DOHH2 (cell line): ENCODE measurements around the gene ENO4.

ENCODE experiments used
- H3F3A ChIP-seq: fragments of 200-600 bp; sonication (generic), shearing (Covaris generic); 2 replicates; pipeline ENCODE4 v1.6.0; 2016; ENCODE audit warnings: antibody characterized with exemption, mild to moderate bottlenecking; ENCODE audit not compliant: control insufficient read depth, insufficient read depth
- H3K27ac ChIP-seq: fragments of 200-600 bp; sonication (generic); 2 replicates; pipeline ENCODE4 v1.5.1; 2014; ENCODE audit warnings: low read depth, mild to moderate bottlenecking, low read length, moderate library complexity
- H3K27me3 ChIP-seq: fragments of 200-600 bp; sonication (generic); 2 replicates; pipeline ENCODE4 v1.6.1; 2014; ENCODE audit warnings: mild to moderate bottlenecking, low read length, mixed read lengths; ENCODE audit not compliant: control insufficient read depth
- H3K36me3 ChIP-seq: fragments of 200-600 bp; sonication (generic); 2 replicates; pipeline ENCODE4 v1.6.1; 2014; ENCODE audit warnings: mild to moderate bottlenecking, low read length, moderate library complexity, mixed read lengths; ENCODE audit not compliant: control insufficient read depth
- H3K4me1 ChIP-seq: fragments of 200-600 bp; sonication (generic); 2 replicates; pipeline ENCODE4 v1.6.1; 2014; ENCODE audit warnings: mild to moderate bottlenecking, low read length, mixed read lengths; ENCODE audit not compliant: control insufficient read depth
- H3K4me2 ChIP-seq: fragments of 200-600 bp; sonication (generic); 2 replicates; pipeline ENCODE4 v1.6.0; 2014; ENCODE audit warnings: mild to moderate bottlenecking, low read length, moderate library complexity
- H3K4me3 ChIP-seq: fragments of 200-600 bp; sonication (generic); 2 replicates; pipeline ENCODE4 v1.5.1; 2014; ENCODE audit warnings: mild to moderate bottlenecking, low read length, mixed read lengths
- H3K79me2 ChIP-seq: fragments of 200-600 bp; sonication (generic); 2 replicates; pipeline ENCODE4 v1.6.1; 2014; ENCODE audit warnings: mild to moderate bottlenecking, low read length, mixed read lengths; ENCODE audit not compliant: control insufficient read depth
- H3K9me2 ChIP-seq: fragments of 200-600 bp; sonication (generic); replicated peaks from 2 replicates; pipeline ENCODE4 v1.6.1; 2014; ENCODE audit warnings: mild to moderate bottlenecking, low read length, mixed read lengths; ENCODE audit not compliant: control insufficient read depth
- H3K9me3 ChIP-seq: fragments of 200-600 bp; sonication (generic); 2 replicates; pipeline ENCODE4 v1.6.1; 2014; ENCODE audit warnings: antibody characterized with exemption, low read length, mixed read lengths; ENCODE audit not compliant: control insufficient read depth, insufficient read depth
- H4K20me1 ChIP-seq: fragments of 200-600 bp; sonication (generic); 2 replicates; pipeline ENCODE4 v1.6.0; 2014; ENCODE audit warnings: low read depth, mild to moderate bottlenecking, antibody characterized with exemption, low read length, moderate library complexity; ENCODE audit not compliant: control insufficient read depth, insufficient read depth
- EZH2phosphoT487 ChIP-seq: fragments of 200-600 bp; sonication (generic); IDR thresholded peaks from 2 replicates; pipeline ENCODE4 v1.6.1; 2017; ENCODE audit warnings: borderline replicate concordance, mild to moderate bottlenecking, antibody characterized with exemption, low read length, moderate library complexity, mixed read lengths
- TF ChIP-seq, protein P1 (sequence below): fragments of 200-600 bp; sonication (generic); IDR thresholded peaks from one replicate; pipeline ENCODE4 v1.5.1; 2014; ENCODE audit warnings: antibody characterized with exemption, mild to moderate bottlenecking, low read depth, low read length; ENCODE audit not compliant: poor library complexity, severe bottlenecking

Gene ENO4

DNA sequence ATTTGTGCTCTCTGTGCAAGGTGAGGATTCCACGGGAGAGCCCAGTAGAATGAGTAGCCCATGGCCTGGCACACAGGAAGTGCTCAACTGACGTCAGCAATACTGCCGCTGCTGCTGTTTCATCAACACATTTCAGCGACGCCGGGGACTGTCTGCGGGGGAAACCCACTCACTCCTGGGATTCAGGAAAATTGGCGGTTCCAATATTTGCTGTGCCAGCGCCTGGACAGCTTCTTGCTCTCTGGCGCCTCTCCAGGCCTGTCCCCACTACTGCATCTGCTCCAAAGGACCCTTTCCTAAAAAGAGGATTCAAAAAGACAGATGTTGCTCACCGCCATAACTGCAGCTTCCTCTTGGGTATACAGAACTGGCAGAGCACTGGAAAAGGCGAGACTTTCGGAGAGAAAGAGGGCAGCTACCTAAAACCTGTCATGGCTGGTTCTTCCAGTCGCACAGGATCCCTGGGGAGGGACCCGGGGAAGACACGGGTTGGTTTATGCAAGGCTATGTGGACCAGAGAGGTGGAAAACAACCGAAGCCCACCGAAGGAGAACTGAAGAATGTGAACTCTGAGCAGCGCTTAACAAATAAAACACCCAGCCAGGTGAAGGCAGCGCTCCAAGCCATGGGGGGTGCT is 39.7 kb upstream of the ENO4 start:
- H3K4me1 ChIP-seq, result no peaks in the 10 kb centered on the region
- peaks cover 4% of the 10 kb centered on the region for H3K27me3 ChIP-seq
- no peaks in the 10 kb centered on the region for H4K20me1 ChIP-seq
- no peaks in the 10 kb centered on the region for H3K36me3 ChIP-seq
- no peak overlapping the region for H3K4me3 ChIP-seq
- no peak overlapping the region for H3K27ac ChIP-seq
- no peaks in the 10 kb centered on the region for H3F3A ChIP-seq
- no peak overlapping the region for H3K4me2 ChIP-seq
- TF ChIP-seq, protein P1, sequence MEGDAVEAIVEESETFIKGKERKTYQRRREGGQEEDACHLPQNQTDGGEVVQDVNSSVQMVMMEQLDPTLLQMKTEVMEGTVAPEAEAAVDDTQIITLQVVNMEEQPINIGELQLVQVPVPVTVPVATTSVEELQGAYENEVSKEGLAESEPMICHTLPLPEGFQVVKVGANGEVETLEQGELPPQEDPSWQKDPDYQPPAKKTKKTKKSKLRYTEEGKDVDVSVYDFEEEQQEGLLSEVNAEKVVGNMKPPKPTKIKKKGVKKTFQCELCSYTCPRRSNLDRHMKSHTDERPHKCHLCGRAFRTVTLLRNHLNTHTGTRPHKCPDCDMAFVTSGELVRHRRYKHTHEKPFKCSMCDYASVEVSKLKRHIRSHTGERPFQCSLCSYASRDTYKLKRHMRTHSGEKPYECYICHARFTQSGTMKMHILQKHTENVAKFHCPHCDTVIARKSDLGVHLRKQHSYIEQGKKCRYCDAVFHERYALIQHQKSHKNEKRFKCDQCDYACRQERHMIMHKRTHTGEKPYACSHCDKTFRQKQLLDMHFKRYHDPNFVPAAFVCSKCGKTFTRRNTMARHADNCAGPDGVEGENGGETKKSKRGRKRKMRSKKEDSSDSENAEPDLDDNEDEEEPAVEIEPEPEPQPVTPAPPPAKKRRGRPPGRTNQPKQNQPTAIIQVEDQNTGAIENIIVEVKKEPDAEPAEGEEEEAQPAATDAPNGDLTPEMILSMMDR, result peak; percentile 34
- no peak for TF ChIP-seq EZH2phosphoT487
- no peaks in the 10 kb centered on the region for H3K9me2 ChIP-seq
- no peaks in the 10 kb centered on the region for H3K9me3 ChIP-seq
- H3K79me2 ChIP-seq, result no peaks in the 10 kb centered on the region

DNA sequence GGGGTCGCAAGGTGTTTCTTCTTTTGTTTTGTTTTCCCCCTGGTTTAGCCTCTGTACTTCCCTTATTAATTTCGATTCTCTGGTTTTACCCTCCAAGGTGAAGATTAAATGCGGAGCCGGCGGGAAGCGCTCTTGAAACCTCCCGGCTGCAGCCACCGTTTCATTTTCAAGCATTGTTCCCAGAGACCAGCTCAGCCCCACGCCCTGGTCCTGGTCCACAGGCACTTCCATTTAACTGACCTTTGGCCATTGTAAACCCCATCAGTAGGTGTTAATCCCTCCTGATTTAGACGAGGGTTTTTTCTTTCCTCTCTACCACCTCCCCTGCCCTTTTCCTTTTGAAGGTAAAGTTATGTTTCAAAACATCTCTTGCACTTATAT is 39.2 kb upstream of the ENO4 start:
- H3K4me3 ChIP-seq, result no peak overlapping the region

DNA sequence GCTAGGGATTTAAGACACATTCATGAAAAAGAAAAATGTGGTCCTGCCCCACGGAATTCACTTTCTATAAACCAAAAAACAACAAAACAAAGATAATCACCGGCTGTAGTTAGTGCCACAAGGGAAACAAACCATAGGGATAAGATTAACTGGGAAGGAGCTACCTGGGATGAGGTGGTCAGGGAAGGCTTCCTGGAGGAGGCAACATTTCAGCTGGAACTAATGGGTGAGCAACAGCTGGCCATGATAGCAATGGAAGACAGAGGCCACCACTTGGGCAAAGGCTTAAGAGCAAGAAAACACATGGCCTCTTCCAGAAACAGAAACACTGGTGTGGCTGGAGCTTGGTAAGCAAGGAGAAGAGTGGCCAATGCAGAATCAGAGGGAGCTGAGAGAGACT is 38.4 kb upstream of the ENO4 start:
- Histone ChIP-seq H3K4me2 (no peak overlapping the region), H3K9me3 (no peaks in the 10 kb centered on the region), H3K9me2 (no peaks in the 10 kb centered on the region), H3K4me3 (no peak overlapping the region), H4K20me1 (no peaks in the 10 kb centered on the region), H3K27me3 (peaks cover 10% of the 10 kb centered on the region), H3K27ac (no peak overlapping the region), H3K4me1 (peaks cover 5% of the 10 kb centered on the region), H3F3A (no peaks in the 10 kb centered on the region), H3K79me2 (no peaks in the 10 kb centered on the region), H3K36me3 (no peaks in the 10 kb centered on the region)
- TF ChIP-seq, protein P1, result no peak
- no peak for TF ChIP-seq EZH2phosphoT487

More for the DNA sequence above, 39.2 kb upstream of the ENO4 start:
- Histone ChIP-seq H3K27me3 (peaks cover 6% of the 10 kb centered on the region), H3F3A (no peaks in the 10 kb centered on the region), H3K27ac (no peak overlapping the region), H4K20me1 (no peaks in the 10 kb centered on the region), H3K9me2 (no peaks in the 10 kb centered on the region), H3K4me2 (no peak overlapping the region), H3K9me3 (no peaks in the 10 kb centered on the region), H3K4me1 (no peaks in the 10 kb centered on the region), H3K36me3 (no peaks in the 10 kb centered on the region), H3K79me2 (no peaks in the 10 kb centered on the region)
- TF ChIP-seq, protein P1, result no peak
- TF ChIP-seq EZH2phosphoT487, result no peak
